GM19324 (cell line): ENCODE measurements around the gene NUP160.
"Not testable (repeated sequence)": the region's sequence is repeated elsewhere in the genome, so short reads cannot be mapped to it uniquely, and the experiment has no call there.

ENCODE experiments used
- ATAC-seq: cut with Tn5 transposase; IDR thresholded peaks from one replicate; pipeline ENCODE4 v1.9.1; 2021; ENCODE audit warnings: mild to moderate bottlenecking, moderate library complexity; ENCODE audit not compliant: unreplicated experiment, low FRiP score

The NUP160 gene, protein sequence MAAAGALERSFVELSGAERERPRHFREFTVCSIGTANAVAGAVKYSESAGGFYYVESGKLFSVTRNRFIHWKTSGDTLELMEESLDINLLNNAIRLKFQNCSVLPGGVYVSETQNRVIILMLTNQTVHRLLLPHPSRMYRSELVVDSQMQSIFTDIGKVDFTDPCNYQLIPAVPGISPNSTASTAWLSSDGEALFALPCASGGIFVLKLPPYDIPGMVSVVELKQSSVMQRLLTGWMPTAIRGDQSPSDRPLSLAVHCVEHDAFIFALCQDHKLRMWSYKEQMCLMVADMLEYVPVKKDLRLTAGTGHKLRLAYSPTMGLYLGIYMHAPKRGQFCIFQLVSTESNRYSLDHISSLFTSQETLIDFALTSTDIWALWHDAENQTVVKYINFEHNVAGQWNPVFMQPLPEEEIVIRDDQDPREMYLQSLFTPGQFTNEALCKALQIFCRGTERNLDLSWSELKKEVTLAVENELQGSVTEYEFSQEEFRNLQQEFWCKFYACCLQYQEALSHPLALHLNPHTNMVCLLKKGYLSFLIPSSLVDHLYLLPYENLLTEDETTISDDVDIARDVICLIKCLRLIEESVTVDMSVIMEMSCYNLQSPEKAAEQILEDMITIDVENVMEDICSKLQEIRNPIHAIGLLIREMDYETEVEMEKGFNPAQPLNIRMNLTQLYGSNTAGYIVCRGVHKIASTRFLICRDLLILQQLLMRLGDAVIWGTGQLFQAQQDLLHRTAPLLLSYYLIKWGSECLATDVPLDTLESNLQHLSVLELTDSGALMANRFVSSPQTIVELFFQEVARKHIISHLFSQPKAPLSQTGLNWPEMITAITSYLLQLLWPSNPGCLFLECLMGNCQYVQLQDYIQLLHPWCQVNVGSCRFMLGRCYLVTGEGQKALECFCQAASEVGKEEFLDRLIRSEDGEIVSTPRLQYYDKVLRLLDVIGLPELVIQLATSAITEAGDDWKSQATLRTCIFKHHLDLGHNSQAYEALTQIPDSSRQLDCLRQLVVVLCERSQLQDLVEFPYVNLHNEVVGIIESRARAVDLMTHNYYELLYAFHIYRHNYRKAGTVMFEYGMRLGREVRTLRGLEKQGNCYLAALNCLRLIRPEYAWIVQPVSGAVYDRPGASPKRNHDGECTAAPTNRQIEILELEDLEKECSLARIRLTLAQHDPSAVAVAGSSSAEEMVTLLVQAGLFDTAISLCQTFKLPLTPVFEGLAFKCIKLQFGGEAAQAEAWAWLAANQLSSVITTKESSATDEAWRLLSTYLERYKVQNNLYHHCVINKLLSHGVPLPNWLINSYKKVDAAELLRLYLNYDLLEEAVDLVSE (N-terminal part only)

DNA sequence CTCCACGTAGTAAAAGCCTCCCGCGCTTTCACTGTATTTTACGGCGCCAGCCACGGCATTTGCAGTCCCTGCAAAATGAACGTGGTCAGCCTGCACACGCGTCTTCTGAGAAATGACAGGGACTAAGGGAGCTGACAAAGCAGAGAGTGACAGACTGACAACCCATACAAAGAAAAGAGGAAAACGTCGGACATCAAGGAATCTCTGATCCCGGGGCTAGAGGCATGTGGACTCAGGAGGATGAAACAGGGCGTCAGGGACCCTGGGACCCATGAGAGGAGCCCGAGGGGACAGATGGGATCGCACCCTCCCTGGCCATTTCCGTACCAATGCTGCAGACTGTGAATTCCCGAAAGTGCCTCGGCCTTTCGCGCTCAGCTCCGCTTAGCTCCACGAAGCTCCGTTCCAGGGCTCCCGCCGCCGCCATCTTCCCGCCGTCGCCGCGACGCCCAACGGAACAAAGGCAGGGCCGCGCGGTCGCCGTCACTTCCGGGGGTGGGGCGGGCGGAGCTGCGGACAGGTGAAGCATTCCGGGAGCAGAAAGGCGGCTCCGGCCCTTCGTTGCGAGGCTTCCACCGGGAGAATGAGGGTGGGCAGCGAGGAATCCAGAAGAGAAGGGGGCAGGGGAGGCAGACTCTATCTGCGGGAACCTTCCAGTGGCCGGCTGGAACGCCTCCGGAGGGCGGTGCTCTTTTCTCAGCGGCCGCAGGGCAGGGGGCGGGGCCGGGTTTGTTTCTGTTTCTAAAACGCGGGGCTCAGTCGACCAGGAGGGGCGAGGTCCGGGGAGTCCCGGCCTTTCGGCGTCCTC is at the start of gene NUP160:
TSS of gene NUP160 (minus strand) at position 459 of the 808 bp plus-strand sequence. CDS start at position 427, 32 bp downstream.
- ATAC-seq, result peak; percentile 86

DNA sequence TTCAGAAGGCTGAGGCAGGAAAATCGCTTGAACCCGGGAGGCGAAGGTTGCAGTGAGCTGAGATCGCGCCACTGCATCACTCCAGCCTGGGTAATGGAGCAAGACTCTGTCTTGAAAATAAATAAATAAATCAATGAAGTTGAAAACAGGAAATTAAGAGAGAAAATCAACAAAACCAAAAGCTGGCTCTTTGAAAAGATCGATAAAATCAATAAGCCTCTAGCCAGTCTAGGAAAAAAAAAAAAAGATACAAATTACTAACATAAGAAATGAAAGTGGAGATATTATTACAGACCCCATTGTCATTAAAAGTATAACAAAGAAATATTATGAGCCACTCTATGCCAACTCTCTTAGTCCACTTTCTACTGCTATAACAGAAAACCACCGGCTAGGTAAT is 48.0 kb upstream of the NUP160 start:
- no peak for ATAC-seq

DNA sequence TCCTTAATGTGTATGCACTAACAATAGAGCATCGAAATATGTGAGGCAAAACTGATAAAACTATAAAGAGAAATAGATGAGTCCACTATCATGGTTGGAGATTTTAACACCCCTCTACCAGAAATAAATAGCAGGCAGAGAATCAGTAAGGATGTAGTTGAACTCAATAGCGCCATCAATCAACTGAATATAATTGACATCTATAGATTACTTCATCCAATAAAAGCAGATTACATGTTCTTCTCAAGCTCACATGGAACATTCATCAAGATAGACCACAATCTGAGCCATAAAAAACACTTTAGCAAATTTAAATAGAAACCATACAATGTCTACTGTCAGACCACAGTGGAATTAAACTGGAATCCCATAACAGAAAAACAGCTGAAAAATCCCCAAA is 46.9 kb upstream of the NUP160 start:
- no peak for ATAC-seq

- ATAC-seq, result not testable (repeated sequence)
Observed at GRCh38 chr11:47892546-47893276, 44.6 kb upstream of the NUP160 start.

DNA sequence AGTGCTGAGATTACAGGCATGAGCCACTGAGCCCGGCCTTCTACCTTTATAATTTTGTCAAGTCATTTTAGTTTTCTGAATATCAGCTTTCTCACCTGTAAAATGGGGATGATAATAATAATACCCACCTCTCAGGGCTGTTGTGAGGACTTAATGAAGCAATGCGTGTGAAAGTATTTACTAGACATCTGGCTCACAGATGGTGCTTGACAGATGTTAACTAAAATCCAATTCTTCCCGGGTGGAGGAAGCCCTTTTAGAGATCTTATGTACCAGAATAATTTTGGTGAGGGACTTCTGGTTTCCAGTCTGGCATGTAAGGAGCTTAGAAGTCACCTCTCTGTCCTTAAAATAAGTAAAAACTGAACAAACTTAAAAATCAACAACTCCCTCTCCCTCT is 43.7 kb upstream of the NUP160 start:
- no peak for ATAC-seq

DNA sequence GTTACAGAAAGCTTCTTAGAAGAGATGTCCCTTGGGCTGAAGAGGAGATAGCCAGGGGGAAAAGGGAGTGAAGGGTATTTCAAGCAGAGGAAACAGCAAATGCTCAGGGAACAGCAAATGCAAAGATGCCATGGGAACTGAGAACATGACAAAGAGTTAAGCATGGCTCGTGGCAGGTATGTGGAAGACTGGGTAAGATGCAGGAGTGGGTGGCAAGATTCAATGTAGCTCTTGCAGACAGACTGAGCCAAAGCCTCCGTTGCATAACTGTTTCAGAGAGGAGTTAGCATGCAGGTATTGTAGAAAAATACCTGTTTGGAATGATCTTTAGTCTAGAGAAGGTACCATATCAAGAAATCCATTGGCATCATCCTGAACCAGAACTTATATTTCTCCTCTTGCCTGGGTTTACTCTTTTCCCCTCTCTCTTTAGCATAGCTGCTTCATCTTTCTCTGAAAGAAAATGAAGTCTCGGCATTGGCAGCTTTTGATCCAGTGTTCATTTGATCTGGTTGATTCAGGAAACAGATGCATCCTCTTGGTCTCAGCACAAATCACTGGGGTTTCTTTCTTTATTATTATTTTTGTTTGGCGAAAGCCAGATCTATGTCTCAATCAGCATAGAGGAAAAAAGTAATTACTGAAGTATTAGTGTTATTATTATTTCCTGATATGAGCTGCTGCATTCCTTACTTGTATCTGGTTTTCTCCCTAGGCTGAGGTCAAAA is 41.7 kb upstream of the NUP160 start:
- no peak for ATAC-seq

DNA sequence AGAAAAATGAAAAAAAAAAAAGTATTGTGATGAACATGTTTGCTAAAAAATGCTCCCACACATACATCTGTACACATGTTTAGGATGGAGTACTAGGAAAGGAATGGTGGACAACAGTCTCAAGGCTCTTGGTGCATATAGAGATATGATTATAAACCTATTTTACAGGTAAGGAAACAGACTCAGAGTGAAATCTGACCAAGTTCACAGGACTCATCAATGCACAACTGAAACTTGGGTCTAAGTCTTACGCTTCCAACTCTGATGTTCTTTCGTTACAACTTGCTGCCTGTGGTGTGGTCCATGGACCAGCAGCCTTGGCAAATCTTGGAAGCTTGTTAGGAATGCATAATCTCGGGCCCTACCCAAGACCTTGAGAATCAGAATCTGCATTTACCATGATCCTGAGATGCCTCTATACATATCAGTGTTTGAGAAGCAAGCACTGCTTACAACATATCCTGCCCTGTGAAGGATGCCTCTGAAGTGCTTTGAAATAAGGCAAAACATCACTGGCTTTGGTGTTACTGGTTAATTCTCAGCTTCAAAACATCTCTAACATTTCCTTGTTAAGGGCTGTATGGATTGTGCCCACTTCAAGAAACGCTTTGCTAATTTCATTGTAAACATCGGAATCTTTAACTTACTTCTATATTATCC is 39.9 kb upstream of the NUP160 start:
- no peak for ATAC-seq

- no peak for ATAC-seq
Observed at GRCh38 chr11:47886096-47886495, 37.9 kb upstream of the NUP160 start.

DNA sequence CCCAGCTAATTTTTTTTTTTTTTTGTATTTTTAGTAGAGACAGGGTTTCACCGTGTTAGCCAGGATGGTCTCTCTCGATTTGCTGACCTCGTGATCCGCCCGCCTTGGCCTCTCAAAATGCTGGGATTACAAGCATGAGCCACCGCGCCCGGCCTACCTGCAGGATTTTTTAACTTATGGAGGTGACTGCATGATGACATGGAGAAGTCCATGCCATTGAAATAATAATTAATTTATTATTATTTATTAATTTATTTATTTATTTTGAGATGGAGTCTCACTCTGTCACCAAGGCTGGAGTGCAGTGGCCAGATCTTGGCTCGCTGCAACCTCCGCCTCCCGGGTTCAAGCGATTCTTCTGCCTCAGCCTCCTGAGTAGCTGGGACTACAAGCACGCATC is 34.3 kb upstream of the NUP160 start:
- not testable (repeated sequence) for ATAC-seq

- ATAC-seq, result no peak
Observed at GRCh38 chr11:47881145-47881544, 33.0 kb upstream of the NUP160 start.

DNA sequence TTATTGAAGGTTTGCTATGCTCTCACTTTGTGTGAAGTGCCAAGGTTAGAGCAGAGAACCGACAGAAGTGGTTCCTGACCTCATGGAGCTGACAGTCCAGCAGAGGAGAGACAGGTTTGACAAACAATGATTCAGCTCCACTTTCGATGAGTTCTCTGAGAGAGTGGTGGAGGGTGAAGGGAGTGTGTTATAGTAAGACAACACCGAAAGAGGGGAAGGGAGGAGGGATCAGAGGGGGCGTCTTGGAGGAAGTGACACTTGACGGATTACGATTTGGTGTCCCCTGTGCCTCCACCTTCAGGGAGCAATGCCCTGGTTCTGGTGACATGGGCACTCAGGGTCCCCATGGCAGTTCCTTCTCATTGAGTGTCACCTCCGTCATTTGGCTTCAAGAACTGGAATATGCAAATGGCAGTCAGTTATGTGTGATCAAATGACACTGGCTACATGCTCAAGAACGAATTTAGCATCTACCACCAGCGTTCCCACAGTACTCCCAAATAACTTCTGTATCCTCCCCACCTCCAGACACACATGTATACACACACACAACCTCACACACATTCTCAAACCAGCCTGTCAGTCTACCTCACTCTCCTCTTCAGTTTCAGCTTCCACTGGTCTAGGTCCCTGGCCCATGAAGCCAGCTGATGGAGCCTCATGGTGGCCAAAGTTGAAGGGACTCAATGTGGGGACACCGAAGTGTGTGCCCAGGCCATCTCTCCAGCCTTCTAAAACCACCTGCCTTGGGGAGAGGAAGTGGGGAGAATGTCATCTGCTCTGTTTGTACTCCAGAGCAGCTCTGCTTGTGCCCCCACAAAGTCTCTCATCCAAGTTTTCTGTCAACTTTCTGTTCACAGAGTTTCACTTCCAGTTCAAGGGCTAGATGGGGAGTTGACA is 31.4 kb upstream of the NUP160 start:
- ATAC-seq, result no peak

- not testable (repeated sequence) for ATAC-seq
Observed at GRCh38 chr11:47875858-47876257, 27.7 kb upstream of the NUP160 start.

DNA sequence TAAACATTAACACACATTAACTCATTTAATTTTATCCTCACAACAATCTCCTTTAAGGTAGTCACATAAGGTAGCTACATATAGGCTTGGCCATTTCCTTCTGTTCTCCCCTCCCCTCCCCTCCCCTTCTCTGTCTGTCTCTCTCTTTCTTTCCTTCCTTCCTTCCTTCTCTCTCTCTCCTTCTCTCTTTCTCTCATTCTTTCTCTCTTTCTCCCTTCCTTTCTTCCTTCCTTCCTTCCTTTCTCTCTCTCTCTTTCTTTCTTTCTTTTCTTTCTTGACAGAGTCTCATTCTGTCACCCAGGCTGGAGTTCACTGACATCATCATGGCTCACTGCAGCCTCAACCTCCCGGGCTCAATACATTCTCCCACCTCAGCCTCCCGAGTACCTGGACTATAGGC is 22.3 kb upstream of the NUP160 start:
- ATAC-seq, result no peak

GRCh38 chr11:47869544-47870393 is 21.6 kb upstream of the NUP160 start:
- no peak for ATAC-seq

DNA sequence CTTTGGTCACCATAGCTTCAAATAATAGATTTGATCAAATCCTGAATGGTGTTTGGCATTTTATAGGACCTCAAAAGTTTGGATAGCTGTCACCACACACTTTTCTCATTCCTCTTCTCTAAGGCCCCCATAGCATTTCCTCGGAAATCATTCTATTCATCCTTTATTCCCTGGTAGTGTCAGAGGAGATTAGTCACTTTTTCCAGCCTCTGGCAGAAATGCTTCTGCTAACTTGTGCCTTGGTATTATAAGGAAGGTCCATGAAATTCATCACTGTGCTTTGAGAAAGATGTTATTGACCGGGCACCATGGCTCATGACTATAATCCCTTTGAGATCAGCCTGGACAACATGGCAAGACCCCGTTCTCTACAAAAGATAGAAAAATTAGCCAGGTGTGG is 19.7 kb upstream of the NUP160 start:
- no peak for ATAC-seq

DNA sequence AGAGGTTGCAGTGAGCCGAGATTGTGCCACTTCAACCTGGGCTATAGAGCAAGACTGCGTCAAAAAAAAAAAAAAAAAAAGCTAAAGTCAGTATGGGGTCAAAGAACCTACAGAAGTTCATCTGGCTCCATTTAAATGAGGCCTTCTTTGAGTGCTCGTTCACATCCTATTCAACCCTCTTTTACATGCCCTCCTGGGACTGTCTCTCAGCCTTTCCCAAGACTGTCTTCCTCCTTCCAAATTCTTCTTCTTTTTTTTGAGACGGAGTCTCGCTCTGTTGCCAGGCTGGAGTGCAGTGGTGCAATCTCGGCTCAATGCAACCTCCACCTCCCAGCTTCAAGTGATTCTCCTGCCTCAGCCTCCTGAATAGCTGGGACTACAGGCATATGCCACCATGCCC is 18.7 kb upstream of the NUP160 start:
- ATAC-seq, result not testable (repeated sequence)
